ENCODE data around the gene KRTAP12-2. TPM values are rescaled to one million over a fixed set of nuclear protein-coding genes. Genes with fewer than 3 reads are reported as not detected.
"Not testable (repeated sequence)": the region's sequence is repeated elsewhere in the genome, so short reads cannot be mapped to it uniquely, and the experiment has no call there.

Gene KRTAP12-2
- total RNA-seq, 2 donors from 2014 or later = not detected

DNA sequence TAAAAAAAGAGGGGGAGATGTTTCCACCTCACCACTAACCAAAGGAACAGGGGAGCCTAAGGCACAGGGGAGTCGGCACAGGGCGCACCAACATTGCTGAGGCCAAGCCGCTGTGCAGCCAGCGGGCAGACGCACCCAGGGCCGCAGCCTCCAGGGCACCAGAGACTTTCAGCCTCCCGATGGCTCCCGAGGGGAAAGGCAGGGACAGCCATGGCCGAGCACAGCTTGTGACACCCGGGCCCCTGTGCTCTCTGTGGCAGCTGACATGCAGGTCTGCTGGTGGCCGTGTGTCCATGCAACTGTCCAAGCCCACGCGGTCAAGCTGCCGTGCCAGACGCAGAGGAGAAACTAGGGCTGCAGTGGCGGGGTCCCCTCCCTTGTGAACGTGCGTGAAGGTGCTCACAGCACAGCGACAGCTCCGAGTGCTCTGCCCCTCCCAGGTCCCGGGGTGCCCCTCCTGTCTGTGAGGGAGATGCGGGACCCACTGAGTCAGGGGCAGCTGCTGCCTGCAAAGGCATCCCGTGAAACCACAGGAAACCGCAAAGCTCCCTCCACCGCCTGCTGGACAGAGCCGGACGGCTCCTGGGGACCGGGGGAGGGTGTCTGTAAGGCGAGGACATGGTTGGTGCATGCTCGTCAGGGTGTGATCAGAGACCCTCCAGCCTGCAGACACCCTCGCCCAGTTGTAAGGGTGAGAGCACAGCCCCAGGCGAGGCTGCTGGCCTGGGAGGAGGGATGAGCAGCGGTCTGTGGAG, 18.0 kb downstream of the KRTAP12-2 start:
- intact Hi-C loops (cut with DNase I) = no loop called here
- WGBS = 78% methylated on average over 33 of the region's 33 CpGs
- TF ChIP-seq CTCF (IDR thresholded peaks at IDR 0.05) = no peak
- no peak for TF ChIP-seq POLR2AphosphoS5 (IDR thresholded peaks at IDR 0.05)
- no peak for TF ChIP-seq POLR2A (IDR thresholded peaks at IDR 0.05)
- no peaks in the 10 kb centered on the region for H3K9me3 ChIP-seq
- no peak overlapping the region for H3K27ac ChIP-seq
- no peaks in the 10 kb centered on the region for H3K36me3 ChIP-seq
- no peaks in the 10 kb centered on the region for H3K27me3 ChIP-seq (replicated peaks; ENCODE audit: insufficient read depth)
- no peaks in the 10 kb centered on the region for H3K4me1 ChIP-seq (replicated peaks)
- no peak for DNase-seq (ENCODE audit: low spot score)
- no peak overlapping the region for H3K4me3 ChIP-seq

- no peaks in the 10 kb centered on the region for H3K36me3 ChIP-seq
- no peaks in the 10 kb centered on the region for H3K4me1 ChIP-seq (replicated peaks)
- 50% methylated on average over 8 of the region's 8 CpGs for WGBS
- no peak overlapping the region for H3K27ac ChIP-seq
- no peaks in the 10 kb centered on the region for H3K9me3 ChIP-seq
- no peak for DNase-seq (ENCODE audit: low spot score)
- no peaks in the 10 kb centered on the region for H3K27me3 ChIP-seq (replicated peaks; ENCODE audit: insufficient read depth)
- intact Hi-C loops (cut with DNase I) = no loop called here
- H3K4me3 ChIP-seq = no peak overlapping the region
- TF ChIP-seq CTCF (IDR thresholded peaks at IDR 0.05) = no peak
- no peak for TF ChIP-seq POLR2A (IDR thresholded peaks at IDR 0.05)
- TF ChIP-seq POLR2AphosphoS5 (IDR thresholded peaks at IDR 0.05) = no peak
Measured at GRCh38 chr21:44647222-44647552, 19.5 kb downstream of the KRTAP12-2 start.

- H3K9me3 ChIP-seq; H3K36me3 ChIP-seq; H3K4me3 ChIP-seq; H3K27ac ChIP-seq; DNase-seq (ENCODE audit: low spot score); H3K4me1 ChIP-seq (replicated peaks); H3K27me3 ChIP-seq (replicated peaks; ENCODE audit: insufficient read depth); intact Hi-C loops (cut with DNase I): not testable (repeated sequence)
- 79% methylated on average over 16 of the region's 21 CpGs for WGBS
Measured at GRCh38 chr21:44646366-44647221, 20.1 kb downstream of the KRTAP12-2 start, which contains the start of gene KRTAP10-11. Gene KRTAP10-11, plus strand, starts transcription at chr21:44646414. Its CDS starts 45 bp downstream, at chr21:44646459.

DNA sequence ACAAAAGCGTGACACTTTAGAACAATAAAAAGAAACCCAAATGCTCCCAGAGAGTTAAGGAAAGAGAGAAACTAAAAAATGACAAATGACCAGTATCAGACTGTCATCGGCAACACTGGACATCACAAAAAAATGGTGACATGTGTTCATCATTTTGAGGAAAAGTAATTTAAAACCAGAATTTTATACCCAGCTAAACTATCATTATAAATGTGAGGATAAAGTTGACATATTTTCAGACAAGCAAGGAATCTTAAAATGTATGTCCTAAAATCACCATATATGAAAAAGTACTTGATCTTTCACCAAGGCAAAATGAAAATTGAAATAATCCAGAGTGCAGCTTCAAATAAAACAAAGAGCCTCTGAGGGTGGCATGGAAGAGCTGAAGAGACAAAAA, 21.8 kb downstream of the KRTAP12-2 start:
- H3K4me1 ChIP-seq (replicated peaks) = no peaks in the 10 kb centered on the region
- H3K36me3 ChIP-seq = no peaks in the 10 kb centered on the region
- TF ChIP-seq POLR2AphosphoS5 (IDR thresholded peaks at IDR 0.05) (no peak), POLR2A (IDR thresholded peaks at IDR 0.05) (no peak), CTCF (IDR thresholded peaks at IDR 0.05) (no peak)
- 48% methylated on average over 2 of the region's 2 CpGs for WGBS
- intact Hi-C loops (cut with DNase I) = no loop called here
- no peaks in the 10 kb centered on the region for H3K27me3 ChIP-seq (replicated peaks; ENCODE audit: insufficient read depth)
- H3K9me3 ChIP-seq = no peaks in the 10 kb centered on the region
- H3K4me3 ChIP-seq = no peak overlapping the region
- no peak overlapping the region for H3K27ac ChIP-seq
- no peak for DNase-seq (ENCODE audit: low spot score)

DNA sequence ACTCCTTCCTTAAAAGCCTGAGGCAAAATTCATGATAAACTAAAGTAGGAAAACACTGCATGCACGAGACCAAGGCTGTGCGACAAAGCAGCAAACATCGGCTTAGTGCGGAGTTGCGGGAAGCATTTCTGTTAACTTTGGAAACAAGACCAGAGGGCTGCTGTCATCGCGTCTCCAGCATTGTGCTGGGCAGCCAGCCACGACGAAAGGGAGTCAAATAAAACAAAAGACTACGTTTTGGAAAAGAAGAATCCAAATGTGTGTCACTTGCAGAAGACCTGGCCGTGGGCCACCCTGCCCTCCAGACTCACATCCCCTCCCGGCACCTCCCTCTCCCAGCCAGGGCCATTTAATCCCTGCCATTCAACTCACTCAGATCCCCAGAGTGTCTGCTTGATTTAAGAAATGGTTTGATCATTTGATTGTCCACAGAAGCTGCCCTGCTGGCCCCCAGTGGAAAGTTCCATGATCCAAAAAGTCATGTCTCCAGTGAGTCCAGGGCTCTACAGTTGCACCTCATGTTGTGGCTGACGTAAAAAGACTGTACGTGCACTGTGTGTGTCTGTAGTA, 22.9 kb downstream of the KRTAP12-2 start:
- intact Hi-C loops (cut with DNase I) = no loop called here
- H3K9me3 ChIP-seq = no peaks in the 10 kb centered on the region
- H3K36me3 ChIP-seq = no peaks in the 10 kb centered on the region
- H3K27ac ChIP-seq = no peak overlapping the region
- WGBS = 47% methylated on average over 14 of the region's 14 CpGs
- TF ChIP-seq POLR2A (IDR thresholded peaks at IDR 0.05) (no peak), CTCF (IDR thresholded peaks at IDR 0.05) (no peak), POLR2AphosphoS5 (IDR thresholded peaks at IDR 0.05) (no peak)
- no peak overlapping the region for H3K4me3 ChIP-seq
- peaks cover 3% of the 10 kb centered on the region for H3K27me3 ChIP-seq (replicated peaks; ENCODE audit: insufficient read depth)
- DNase-seq (ENCODE audit: low spot score) = no peak
- H3K4me1 ChIP-seq (replicated peaks) = no peaks in the 10 kb centered on the region

Measured in prostate gland (tissue), 2 donors.